ENCODE measurements around the gene PEX13. TPM values are rescaled to one million over a fixed set of nuclear protein-coding genes. Genes with fewer than 3 reads are reported as not detected.

PEX13 gene
- total RNA-seq (2021) (19.8 to 20.4 TPM (median 20.3 TPM) in 3 replicates), Bru-seq, nascent RNA (percentile 86 among the genes with signal in this experiment)
- long read RNA-seq, experiment 1, full-length matches to known transcripts = 38 of 60 reads
- long read RNA-seq, experiment 1, partial matches to known transcripts = 8 of 60 reads
- long read RNA-seq, experiment 1, other reads (novel, unspliced or antisense) = 14 of 60 reads
- long read RNA-seq, experiment 2, full-length matches to known transcripts = 11 of 36 reads
- long read RNA-seq, experiment 2, partial matches to known transcripts = 6 of 36 reads
- long read RNA-seq, experiment 2, other reads (novel, unspliced or antisense) = 19 of 36 reads
- long read RNA-seq, experiment 3, full-length matches to known transcripts = 41 of 53 reads
- long read RNA-seq, experiment 3, partial matches to known transcripts = 5 of 53 reads
- long read RNA-seq, experiment 3, other reads (novel, unspliced or antisense) = 7 of 53 reads

- peaks cover 18% of the 10 kb centered on the region for H3K4me1 Mint-ChIP-seq
- no peaks in the 10 kb centered on the region for H3K27me3 Mint-ChIP-seq (ENCODE audit: low read depth)
- no peaks in the 10 kb centered on the region for H3K9me3 Mint-ChIP-seq
- H3K36me3 Mint-ChIP-seq = peaks cover 14% of the 10 kb centered on the region
- ChIA-PET POLR2A (interaction anchor here (0.5 kb wide), 1 partner anchor 214 kb away, joined by 3 read pairs; no protein-coding TSS in a partner anchor), CTCF (interaction anchor here (1.3 kb wide), 1 partner anchor 213 kb away, joined by 3 read pairs; no protein-coding TSS in a partner anchor)
- peak within 1 kb of the TSS; percentile 100 for H3K27ac Mint-ChIP-seq
- ATAC-seq = peak; percentile 91
- peak; percentile 72 for DNase-seq (ENCODE audit: low spot score)
- peak; percentile 65 for TF ChIP-seq ZNF121 (CRISPR knock-in tag; IDR thresholded peaks at IDR 0.05)
- peak; percentile 17; the same call in 1 of the 2 replicates for TF ChIP-seq E2F5 (CRISPR knock-in tag; IDR thresholded peaks at IDR 0.05)
- TF ChIP-seq ZNF219 (CRISPR knock-in tag; IDR thresholded peaks at IDR 0.05; ENCODE audit: borderline replicate concordance) = 0 out of 2 replicates have a peak, but pooled peaks have one; percentile 11
- TF ChIP-seq PRDM15 (CRISPR knock-in tag; IDR thresholded peaks at IDR 0.05) = peak; percentile 56
- peak; percentile 40; the same call in 1 of the 2 replicates for TF ChIP-seq HMGXB4 (CRISPR knock-in tag; IDR thresholded peaks at IDR 0.05)
- TF ChIP-seq TEAD4 (CRISPR knock-in tag; IDR thresholded peaks at IDR 0.05) = no peak
- TF ChIP-seq NR3C1 (CRISPR knock-in tag; conservative IDR thresholded peaks at IDR 0.05; ENCODE audit: low read depth) = no peak
- TF ChIP-seq GABPB1 (CRISPR knock-in tag; IDR thresholded peaks at IDR 0.05) = peak; percentile 77; the same call in 1 of the 2 replicates
- TF ChIP-seq MAX (CRISPR knock-in tag; IDR thresholded peaks at IDR 0.05) = no peak; the same call in 1 of the 2 replicates
- H3K4me3 Mint-ChIP-seq = peak within 1 kb of the TSS; percentile 98
Observed at GRCh38 chr2:61017556-61018317, at the start of gene PEX13, which contains the start of gene PUS10. PEX13 (plus strand) TSS chr2:61017720; CDS start chr2:61017760, 40 bp downstream. PUS10 (minus strand) TSS chr2:61018255; CDS start chr2:61011890, 6,365 bp downstream.

GRCh38 chr2:60972889-60973656, 44.4 kb upstream of the PEX13 start:
- Mint-ChIP-seq H3K27me3 (ENCODE audit: low read depth) (no peaks in the 10 kb centered on the region), H3K9me3 (no peaks in the 10 kb centered on the region), H3K36me3 (no peaks in the 10 kb centered on the region), H3K27ac (no peak overlapping the region), H3K4me1 (no peaks in the 10 kb centered on the region), H3K4me3 (no peak overlapping the region)
- peak; percentile 17 for DNase-seq (ENCODE audit: low spot score)
- peak; percentile 53; the same call in 1 of the 2 replicates for TF ChIP-seq FOXP1 (CRISPR knock-in tag; IDR thresholded peaks at IDR 0.05; ENCODE audit: borderline replicate concordance)
- no peak for TF ChIP-seq TCF7 (CRISPR knock-in tag; IDR thresholded peaks at IDR 0.05; ENCODE audit: low read depth)
- ChIA-PET CTCF (interaction anchor here (1.3 kb wide), 1 partner anchor 266 kb away, joined by 4 read pairs; no protein-coding TSS in a partner anchor), POLR2A (no interaction called here)
- ATAC-seq = peak; percentile 39

Data from WTC11 (cell line).